ENCODE results near the gene CEP78. TPM values are rescaled to one million over a fixed set of nuclear protein-coding genes. Genes with fewer than 3 reads are reported as not detected.

The CEP78 gene
- total RNA-seq, 1 experiment from 2014 or later, result 57.8 TPM

DNA sequence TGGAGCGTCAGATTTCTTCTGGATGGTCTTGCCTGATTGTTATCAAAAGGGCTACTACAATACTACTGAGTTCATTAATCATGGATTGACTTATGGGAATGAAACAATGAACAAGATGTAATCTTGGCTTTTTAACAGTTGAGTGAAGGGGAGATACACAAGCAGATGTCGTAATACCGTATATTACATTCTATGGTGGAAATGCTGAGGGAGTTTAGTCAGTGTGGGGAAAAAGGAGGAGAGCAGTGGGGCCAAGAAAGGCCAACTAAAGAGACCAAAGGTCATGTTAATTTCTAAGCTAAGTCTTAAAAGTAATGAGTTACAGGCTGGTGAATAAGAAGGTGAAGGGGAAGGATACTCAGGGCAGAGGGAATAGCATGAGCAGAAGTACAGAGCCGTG, 32.0 kb downstream of the CEP78 start:
- H3K4ac ChIP-seq (ENCODE audit: low read depth, low read length), result no peak overlapping the region

More for the DNA sequence above, 32.0 kb downstream of the CEP78 start:
- Histone ChIP-seq H3K18ac (ENCODE audit: insufficient read length, low read depth, low read length) (no peak overlapping the region), H3T11ph (ENCODE audit: low read length) (no peak overlapping the region), H4K5ac (ENCODE audit: insufficient read length, low read depth, low read length) (no peak overlapping the region), H4K20me1 (ENCODE audit: control insufficient read depth, insufficient read depth, insufficient read length) (no peaks in the 10 kb centered on the region), H3K79me2 (ENCODE audit: insufficient read depth, low read length) (no peaks in the 10 kb centered on the region), H2BK15ac (ENCODE audit: low read depth, low read length) (no peak overlapping the region), H3K23me2 (ENCODE audit: insufficient read length, low read depth, low read length, poor library complexity, severe bottlenecking) (no peaks in the 10 kb centered on the region), H3K4me1 (ENCODE audit: insufficient read depth, low read length) (no peaks in the 10 kb centered on the region), H2BK12ac (ENCODE audit: insufficient read length, low read depth, low read length) (no peak overlapping the region), H3K23ac (ENCODE audit: insufficient read length, low read depth, low read length) (no peak overlapping the region), H3K27ac (ENCODE audit: insufficient read length, low read depth, low read length) (no peak overlapping the region), H3K4me2 (ENCODE audit: insufficient read depth, insufficient read length, low read length) (no peak overlapping the region), H2BK20ac (ENCODE audit: low read depth, low read length, poor library complexity, severe bottlenecking) (no peak overlapping the region), H3K56ac (ENCODE audit: insufficient read length, low read depth, low read length) (no peak overlapping the region), H2BK120ac (ENCODE audit: low read depth, low read length, poor library complexity, severe bottlenecking) (no peak overlapping the region), H3K27me3 (ENCODE audit: insufficient read depth, low read length) (no peaks in the 10 kb centered on the region), H3K79me1 (ENCODE audit: insufficient read depth, low read depth, low read length, poor library complexity, severe bottlenecking) (no peaks in the 10 kb centered on the region), H3K9me3 (ENCODE audit: control insufficient read depth, low read depth, low read length) (no peaks in the 10 kb centered on the region), H2BK5ac (ENCODE audit: insufficient read length, low read length) (no peak overlapping the region), H3K9ac (ENCODE audit: extremely low read depth, insufficient read length, low read length) (no peak overlapping the region), H2AK5ac (ENCODE audit: insufficient read length, low read length) (no peak overlapping the region), H4K8ac (replicated peaks; ENCODE audit: insufficient read length, low read depth, low read length) (no peak overlapping the region), H4K91ac (ENCODE audit: insufficient read length, low read depth, low read length) (no peak overlapping the region), H2AFZ (ENCODE audit: low read length) (no peak overlapping the region), H3K14ac (ENCODE audit: insufficient read depth, low read length) (no peak overlapping the region)
- Mint-ChIP-seq H3K4me3 (no peak overlapping the region), H3K27ac (peak overlapping the region in 1 of 3 experiments; percentile 32; a peak in 1 of 7 replicates), H3K9me3 (no peaks in the 10 kb centered on the region), H3K4me1 (no peaks in the 10 kb centered on the region), H3K36me3 (ENCODE audit: insufficient read depth in 1 of 3, low read depth in 3 of 3) (peaks cover 22 to 59% (median 59%) of the 10 kb centered on the region in 3 experiments; a peak in 6 of 7 replicates), H3K27me3 (ENCODE audit: low read depth) (no peaks in the 10 kb centered on the region)
- no CpG with 5 or more reads among the region's 4 CpGs for WGBS (ENCODE audit: extremely low coverage, insufficient read length, low lambda C conversion rate)
- DNase-seq, result no peak
- TF ChIP-seq, protein P1, sequence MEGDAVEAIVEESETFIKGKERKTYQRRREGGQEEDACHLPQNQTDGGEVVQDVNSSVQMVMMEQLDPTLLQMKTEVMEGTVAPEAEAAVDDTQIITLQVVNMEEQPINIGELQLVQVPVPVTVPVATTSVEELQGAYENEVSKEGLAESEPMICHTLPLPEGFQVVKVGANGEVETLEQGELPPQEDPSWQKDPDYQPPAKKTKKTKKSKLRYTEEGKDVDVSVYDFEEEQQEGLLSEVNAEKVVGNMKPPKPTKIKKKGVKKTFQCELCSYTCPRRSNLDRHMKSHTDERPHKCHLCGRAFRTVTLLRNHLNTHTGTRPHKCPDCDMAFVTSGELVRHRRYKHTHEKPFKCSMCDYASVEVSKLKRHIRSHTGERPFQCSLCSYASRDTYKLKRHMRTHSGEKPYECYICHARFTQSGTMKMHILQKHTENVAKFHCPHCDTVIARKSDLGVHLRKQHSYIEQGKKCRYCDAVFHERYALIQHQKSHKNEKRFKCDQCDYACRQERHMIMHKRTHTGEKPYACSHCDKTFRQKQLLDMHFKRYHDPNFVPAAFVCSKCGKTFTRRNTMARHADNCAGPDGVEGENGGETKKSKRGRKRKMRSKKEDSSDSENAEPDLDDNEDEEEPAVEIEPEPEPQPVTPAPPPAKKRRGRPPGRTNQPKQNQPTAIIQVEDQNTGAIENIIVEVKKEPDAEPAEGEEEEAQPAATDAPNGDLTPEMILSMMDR (conservative IDR thresholded peaks at IDR 0.05), result no peak
